Effector memory CD4-positive, alpha-beta T cell (primary cell): ENCODE results near the gene SLC25A1.

Experiments used
- DNase-seq, 3 donors: peaks; one replicate each; pipeline ENCODE4 v3.0.0-alpha.2; 2020
- H3K27ac ChIP-seq: 2 replicates; pipeline ENCODE4 v1.7.0; 2013; ENCODE audit warnings: mild to moderate bottlenecking, low read length, moderate library complexity; ENCODE audit not compliant: insufficient read depth, poor library complexity, severe bottlenecking
- H3K27me3 ChIP-seq: replicated peaks from 2 replicates; pipeline ENCODE4 v1.7.0; 2013; ENCODE audit warnings: mild to moderate bottlenecking, low read length; ENCODE audit not compliant: insufficient read depth, control insufficient read depth, poor library complexity, severe bottlenecking
- H3K36me3 ChIP-seq: 2 replicates; pipeline ENCODE4 v1.7.0; 2013; ENCODE audit warnings: mild to moderate bottlenecking, low read length, moderate library complexity; ENCODE audit not compliant: control insufficient read depth, insufficient read depth
- H3K4me1 ChIP-seq: 2 replicates; pipeline ENCODE4 v1.7.0; 2013; ENCODE audit warnings: low read length, mild to moderate bottlenecking; ENCODE audit not compliant: control insufficient read depth, insufficient read depth, poor library complexity, severe bottlenecking
- H3K4me3 ChIP-seq: 2 replicates; pipeline ENCODE4 v1.7.0; 2013; ENCODE audit warnings: low read length, low read depth, mild to moderate bottlenecking; ENCODE audit not compliant: insufficient read depth, poor library complexity, severe bottlenecking
- H3K9me3 ChIP-seq: 2 replicates; pipeline ENCODE4 v1.7.0; 2013; ENCODE audit warnings: mild to moderate bottlenecking, low read length, moderate library complexity; ENCODE audit not compliant: control insufficient read depth

The SLC25A1 gene

GRCh38 chr22:19129871-19130270, 48.7 kb downstream of the SLC25A1 start:
- H3K27me3 ChIP-seq = no peaks in the 10 kb centered on the region
- H3K27ac ChIP-seq = no peak overlapping the region

GRCh38 chr22:19128946-19129727, 49.4 kb downstream of the SLC25A1 start:
- no peaks in the 10 kb centered on the region for H3K4me1 ChIP-seq
- no peak overlapping the region for H3K4me3 ChIP-seq
- no peaks in the 10 kb centered on the region for H3K9me3 ChIP-seq
- peaks cover 21% of the 10 kb centered on the region for H3K36me3 ChIP-seq
- DNase-seq = no peak
- no peak overlapping the region for H3K27ac ChIP-seq
- H3K27me3 ChIP-seq = no peaks in the 10 kb centered on the region

More at GRCh38 chr22:19129871-19130270, 48.7 kb downstream of the SLC25A1 start:
- H3K4me1 ChIP-seq = no peaks in the 10 kb centered on the region
- H3K4me3 ChIP-seq = no peak overlapping the region
- no peaks in the 10 kb centered on the region for H3K9me3 ChIP-seq
- peaks cover 29% of the 10 kb centered on the region for H3K36me3 ChIP-seq
- DNase-seq = no peak

GRCh38 chr22:19128009-19128401, 50.5 kb downstream of the SLC25A1 start:
- Histone ChIP-seq H3K36me3 (peaks cover 10% of the 10 kb centered on the region), H3K9me3 (no peaks in the 10 kb centered on the region), H3K4me3 (no peak overlapping the region), H3K27ac (no peak overlapping the region), H3K4me1 (peaks cover 2% of the 10 kb centered on the region), H3K27me3 (no peaks in the 10 kb centered on the region)
- no peak for DNase-seq

GRCh38 chr22:19127329-19128008, 51.1 kb downstream of the SLC25A1 start:
- peaks cover 7% of the 10 kb centered on the region for H3K36me3 ChIP-seq
- no peaks in the 10 kb centered on the region for H3K9me3 ChIP-seq
- peaks cover 6% of the 10 kb centered on the region for H3K4me1 ChIP-seq
- no peaks in the 10 kb centered on the region for H3K27me3 ChIP-seq
- no peak overlapping the region for H3K4me3 ChIP-seq
- DNase-seq = no peak
- H3K27ac ChIP-seq = no peak overlapping the region

- no peak overlapping the region for H3K27ac ChIP-seq
- H3K36me3 ChIP-seq = peaks cover 3% of the 10 kb centered on the region
- no peak overlapping the region for H3K4me3 ChIP-seq
- peaks cover 6% of the 10 kb centered on the region for H3K4me1 ChIP-seq
- H3K9me3 ChIP-seq = no peaks in the 10 kb centered on the region
- DNase-seq = no peak
- no peaks in the 10 kb centered on the region for H3K27me3 ChIP-seq
Observed at GRCh38 chr22:19126309-19127273, 51.9 kb downstream of the SLC25A1 start.
